HG02571 (cell line): Measurements from ENCODE around the gene TASL.
"Not testable (repeated sequence)": the region's sequence is repeated elsewhere in the genome, so short reads cannot be mapped to it uniquely, and the experiment has no call there.

Experiments used
- ATAC-seq: cut with Tn5 transposase; IDR thresholded peaks from one replicate; pipeline ENCODE4 v1.9.1; 2021; ENCODE audit warnings: mild to moderate bottlenecking, moderate library complexity; ENCODE audit not compliant: unreplicated experiment

TASL gene

GRCh38 chrX:30580641-30581040, 3.1 kb upstream of the TASL start:
- no peak for ATAC-seq

GRCh38 chrX:30576881-30577280, 685 bp downstream of the TASL start:
- no peak for ATAC-seq

GRCh38 chrX:30573125-30573524, 4.4 kb downstream of the TASL start:
- no peak for ATAC-seq

- ATAC-seq: no peak
Observed at GRCh38 chrX:30572678-30573077, 4.9 kb downstream of the TASL start.

GRCh38 chrX:30572004-30572403, 5.6 kb downstream of the TASL start:
- peak; percentile 45 for ATAC-seq

- ATAC-seq: no peak
Observed at GRCh38 chrX:30570505-30570904, 7.1 kb downstream of the TASL start.

GRCh38 chrX:30568136-30568535, 9.4 kb downstream of the TASL start:
- peak; percentile 67 for ATAC-seq

GRCh38 chrX:30563070-30563469, 14.5 kb downstream of the TASL start:
- not testable (repeated sequence) for ATAC-seq

GRCh38 chrX:30561191-30561590, 16.4 kb downstream of the TASL start:
- ATAC-seq: no peak

GRCh38 chrX:30538271-30538670, 39.3 kb downstream of the TASL start:
- no peak for ATAC-seq

- ATAC-seq: no peak
Observed at GRCh38 chrX:30533835-30534234, 43.7 kb downstream of the TASL start.

GRCh38 chrX:30533266-30533665, 44.3 kb downstream of the TASL start:
- ATAC-seq: no peak

- no peak for ATAC-seq
Observed at GRCh38 chrX:30530606-30531005, 47.0 kb downstream of the TASL start.

- no peak for ATAC-seq
Observed at GRCh38 chrX:30525732-30526131, 51.8 kb downstream of the TASL start.

GRCh38 chrX:30521440-30522182, 56.0 kb downstream of the TASL start:
- ATAC-seq: no peak

- no peak for ATAC-seq
Observed at GRCh38 chrX:30513284-30513683, 64.3 kb downstream of the TASL start.
